Measurements from ENCODE around the gene ERBIN. TPM values are rescaled to one million over a fixed set of nuclear protein-coding genes. Genes with fewer than 3 reads are reported as not detected.

The ERBIN gene
- total and polyA plus RNA-seq, 2 experiments from 2014 or later = 32.9 to 117 TPM

- no peak overlapping the region for H3K27ac ChIP-seq
- no peak overlapping the region for H3K4me3 ChIP-seq
- WGBS (ENCODE audit: low lambda C conversion rate, missing lambda C conversion rate) = 93% methylated on average over 6 of the region's 6 CpGs
- no peaks in the 10 kb centered on the region for H3K9me3 ChIP-seq (ENCODE audit: low read depth)
- no peak for DNase-seq (ENCODE audit: low spot score)
- peaks cover under 1% of the 10 kb centered on the region for H4K20me1 ChIP-seq (ENCODE audit: insufficient read depth, poor library complexity, severe bottlenecking)
- no peaks in the 10 kb centered on the region for H3K27me3 ChIP-seq
- H3K4me2 ChIP-seq = no peak overlapping the region
- H2AFZ ChIP-seq = no peak overlapping the region
- peaks cover 57% of the 10 kb centered on the region for H3K79me2 ChIP-seq
- H3K4me1 ChIP-seq (ENCODE audit: insufficient read depth) = no peaks in the 10 kb centered on the region
- H3K36me3 ChIP-seq (replicated peaks; ENCODE audit: insufficient read depth, low read depth) = no peaks in the 10 kb centered on the region
- TF ChIP-seq EZH2 (IDR thresholded peaks at IDR 0.05; ENCODE audit: borderline replicate concordance) = no peak
- TF ChIP-seq EZH2phosphoT487 (IDR thresholded peaks at IDR 0.05; ENCODE audit: low read depth, severe bottlenecking, unreplicated experiment) = no peak
- no peak for TF ChIP-seq CTCF (IDR thresholded peaks at IDR 0.05; ENCODE audit: poor library complexity)
- H3K9me2 ChIP-seq (replicated peaks; ENCODE audit: insufficient read depth) = no peaks in the 10 kb centered on the region
These were observed 89.0 kb downstream of the ERBIN start for GRCh38 chr5:66015196-66015960.

GRCh38 chr5:66021585-66021984, 95.2 kb downstream of the ERBIN start:
- no peak overlapping the region for H3K4me3 ChIP-seq
- no peaks in the 10 kb centered on the region for H3K9me2 ChIP-seq (replicated peaks; ENCODE audit: insufficient read depth)
- H3K27me3 ChIP-seq = no peaks in the 10 kb centered on the region
- H3K27ac ChIP-seq = no peak overlapping the region
- WGBS (ENCODE audit: low lambda C conversion rate, missing lambda C conversion rate) = 91% methylated on average over 1 of the region's 1 CpG
- DNase-seq (ENCODE audit: low spot score) = no peak
- no peaks in the 10 kb centered on the region for H3K4me1 ChIP-seq (ENCODE audit: insufficient read depth)
- no peaks in the 10 kb centered on the region for H3K36me3 ChIP-seq (replicated peaks; ENCODE audit: insufficient read depth, low read depth)
- no peaks in the 10 kb centered on the region for H3K9me3 ChIP-seq (ENCODE audit: low read depth)
- no peak overlapping the region for H3K4me2 ChIP-seq
- H2AFZ ChIP-seq = no peak overlapping the region
- H4K20me1 ChIP-seq (ENCODE audit: insufficient read depth, poor library complexity, severe bottlenecking) = no peaks in the 10 kb centered on the region
- TF ChIP-seq EZH2 (IDR thresholded peaks at IDR 0.05; ENCODE audit: borderline replicate concordance) (no peak), EZH2phosphoT487 (IDR thresholded peaks at IDR 0.05; ENCODE audit: low read depth, severe bottlenecking, unreplicated experiment) (no peak), CTCF (IDR thresholded peaks at IDR 0.05; ENCODE audit: poor library complexity) (no peak)
- peaks cover 19% of the 10 kb centered on the region for H3K79me2 ChIP-seq

GRCh38 chr5:66039296-66039695, 112.9 kb downstream of the ERBIN start:
- no peaks in the 10 kb centered on the region for H3K27me3 ChIP-seq
- DNase-seq (ENCODE audit: low spot score) = no peak
- no peaks in the 10 kb centered on the region for H3K9me3 ChIP-seq (ENCODE audit: low read depth)
- WGBS (ENCODE audit: low lambda C conversion rate, missing lambda C conversion rate) = 97% methylated on average over 1 of the region's 1 CpG
- TF ChIP-seq EZH2phosphoT487 (IDR thresholded peaks at IDR 0.05; ENCODE audit: low read depth, severe bottlenecking, unreplicated experiment) (no peak), EZH2 (IDR thresholded peaks at IDR 0.05; ENCODE audit: borderline replicate concordance) (no peak), CTCF (IDR thresholded peaks at IDR 0.05; ENCODE audit: poor library complexity) (no peak)
- no peaks in the 10 kb centered on the region for H3K9me2 ChIP-seq (replicated peaks; ENCODE audit: insufficient read depth)
- H3K4me2 ChIP-seq = no peak overlapping the region
- no peak overlapping the region for H3K4me3 ChIP-seq
- H3K27ac ChIP-seq = no peak overlapping the region
- no peak overlapping the region for H2AFZ ChIP-seq
- H3K79me2 ChIP-seq = no peaks in the 10 kb centered on the region
- H3K36me3 ChIP-seq (replicated peaks; ENCODE audit: insufficient read depth, low read depth) = no peaks in the 10 kb centered on the region
- no peaks in the 10 kb centered on the region for H3K4me1 ChIP-seq (ENCODE audit: insufficient read depth)
- no peaks in the 10 kb centered on the region for H4K20me1 ChIP-seq (ENCODE audit: insufficient read depth, poor library complexity, severe bottlenecking)

Measured in hepatocyte (in vitro differentiated cells).